Measurements from ENCODE around the gene MSH5.

DNA sequence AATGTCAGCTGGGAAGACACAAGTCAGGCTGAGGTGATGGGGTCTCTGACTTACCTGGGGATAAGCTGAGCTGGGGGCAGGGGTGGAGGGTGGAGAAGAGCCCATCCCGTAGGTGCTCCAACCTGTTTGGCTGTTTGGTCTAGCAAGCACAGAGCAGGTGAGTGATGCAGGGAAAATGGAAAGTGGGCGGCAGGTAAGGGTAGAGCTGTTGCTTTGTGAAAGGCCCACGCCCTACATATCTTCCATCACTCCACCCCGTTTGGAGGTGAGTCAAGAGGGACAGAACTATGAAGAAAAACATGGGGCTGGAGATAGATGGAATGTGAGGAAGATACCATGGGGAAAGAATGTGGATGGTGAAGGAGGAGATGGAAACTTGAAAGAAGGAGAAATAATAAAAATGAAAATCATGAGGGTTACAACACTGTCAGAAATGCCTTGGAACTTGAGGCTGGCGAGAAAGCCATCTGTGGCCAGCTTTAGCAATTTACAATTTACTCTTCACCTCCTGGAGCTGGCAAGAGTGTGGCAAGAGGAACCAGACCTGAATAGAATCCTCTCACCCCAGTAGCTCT lies 19.5 kb upstream of the MSH5 start:
- TF ChIP-seq, protein P1, sequence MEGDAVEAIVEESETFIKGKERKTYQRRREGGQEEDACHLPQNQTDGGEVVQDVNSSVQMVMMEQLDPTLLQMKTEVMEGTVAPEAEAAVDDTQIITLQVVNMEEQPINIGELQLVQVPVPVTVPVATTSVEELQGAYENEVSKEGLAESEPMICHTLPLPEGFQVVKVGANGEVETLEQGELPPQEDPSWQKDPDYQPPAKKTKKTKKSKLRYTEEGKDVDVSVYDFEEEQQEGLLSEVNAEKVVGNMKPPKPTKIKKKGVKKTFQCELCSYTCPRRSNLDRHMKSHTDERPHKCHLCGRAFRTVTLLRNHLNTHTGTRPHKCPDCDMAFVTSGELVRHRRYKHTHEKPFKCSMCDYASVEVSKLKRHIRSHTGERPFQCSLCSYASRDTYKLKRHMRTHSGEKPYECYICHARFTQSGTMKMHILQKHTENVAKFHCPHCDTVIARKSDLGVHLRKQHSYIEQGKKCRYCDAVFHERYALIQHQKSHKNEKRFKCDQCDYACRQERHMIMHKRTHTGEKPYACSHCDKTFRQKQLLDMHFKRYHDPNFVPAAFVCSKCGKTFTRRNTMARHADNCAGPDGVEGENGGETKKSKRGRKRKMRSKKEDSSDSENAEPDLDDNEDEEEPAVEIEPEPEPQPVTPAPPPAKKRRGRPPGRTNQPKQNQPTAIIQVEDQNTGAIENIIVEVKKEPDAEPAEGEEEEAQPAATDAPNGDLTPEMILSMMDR (optimal IDR thresholded peaks at IDR 0.05 in 1 of 3, IDR thresholded peaks at IDR 0.05 in 1 of 3, conservative IDR thresholded peaks at IDR 0.05 in 1 of 3; ENCODE audit: extremely low read depth in 1 of 3, insufficient read depth in 2 of 3, low read length in 3 of 3): no peak
- TF ChIP-seq EZH2 (IDR thresholded peaks at IDR 0.05; ENCODE audit: low read length): no peak

Data from keratinocyte (primary cell).